Lower leg skin (tissue), 4 donors: ENCODE results near the gene EYA2. TPM values are rescaled to one million over a fixed set of nuclear protein-coding genes. Genes with fewer than 3 reads are reported as not detected.

Experiments used
- DNase-seq, 2 donors: peaks; one replicate each; pipeline ENCODE4 v3.0.0-alpha.2; 2019; ENCODE audit warnings: low spot score in 2 of 2
- H3K4me3 ChIP-seq: fragments of 200-600 bp; sonication (generic); 2 replicates; pipeline ENCODE4 v1.5.1; 2017; ENCODE audit warnings: mild to moderate bottlenecking, low read depth; ENCODE audit not compliant: poor library complexity, severe bottlenecking
- CTCF ChIP-seq, 3 donors: fragments of 450-650 bp; IDR thresholded peaks; one replicate each; pipeline ENCODE4 v1.5.1; 2016; ENCODE audit warnings: antibody characterized with exemption in 3 of 3, mild to moderate bottlenecking in 3 of 3, moderate library complexity in 2 of 3
- POLR2A ChIP-seq, 2 donors: fragments of 450-650 bp; IDR thresholded peaks; one replicate each; pipeline ENCODE4 v1.6.1; 2016 to 2017; ENCODE audit warnings: antibody characterized with exemption in 2 of 2, mild to moderate bottlenecking in 1 of 2, moderate library complexity in 1 of 2
- WGBS, 2 donors: methylation state at CpG; one replicate each; pipeline ENCODE4 v1.1.5; 2018; 5-methylcytosine and 5-hydroxymethylcytosine counted together
- intact Hi-C: fragments of 100-400 bp; cut with DNase I; formaldehyde crosslinking; loops from one replicate; pipeline ENCODE4 v1.15.0; 2023; ENCODE audit warnings: low total_unique reads
- total RNA-seq, 4 donors: library from RNA; depleted of rRNA; stranded (reverse); fragments of >200 nt; gene quantifications; one replicate each; pipeline ENCODE4 v1.1.0, GENCODE V29; 2016

Gene EYA2
- total RNA-seq, 4 donors from 2014 or later, result 0.63 to 6.1 (median 3.3) TPM

GRCh38 chr20:46898423-46898822, 3.8 kb downstream of the EYA2 start:
- H3K4me3 ChIP-seq, result no peak overlapping the region
- no peak for DNase-seq
- intact Hi-C loops, result no loop called here
- TF ChIP-seq POLR2A (IDR thresholded peaks at IDR 0.05) (no peak), CTCF (IDR thresholded peaks at IDR 0.05) (no peak)
- WGBS, 2 donors, result 70 to 79% methylated on average over 7 of the region's 7 CpGs

DNA sequence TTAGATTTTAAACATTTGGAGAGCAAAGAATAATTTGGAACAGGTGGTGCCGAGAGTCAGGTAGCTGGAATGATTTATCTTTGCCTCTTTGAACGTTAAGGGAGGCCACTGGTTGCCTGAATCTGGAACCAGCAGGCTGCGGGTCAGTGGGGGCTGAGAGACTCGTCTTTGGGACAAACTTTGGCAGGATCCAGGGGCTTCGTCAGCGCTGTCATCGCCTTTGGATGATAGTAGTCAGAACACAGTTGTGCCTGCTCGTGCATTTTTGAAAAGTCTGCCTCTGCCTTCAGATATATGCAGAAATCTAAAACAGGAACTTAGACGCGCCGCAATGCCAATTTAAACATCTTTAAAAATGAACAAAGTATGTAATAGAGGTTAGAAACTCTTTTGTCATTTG, 5.0 kb downstream of the EYA2 start:
- WGBS, 2 donors, result 54 to 63% methylated on average over 11 of the region's 11 CpGs
- intact Hi-C loops, result no loop called here
- no peak for TF ChIP-seq CTCF (IDR thresholded peaks at IDR 0.05)
- no peak for TF ChIP-seq POLR2A (IDR thresholded peaks at IDR 0.05)
- no peak for DNase-seq
- H3K4me3 ChIP-seq, result no peak overlapping the region

DNA sequence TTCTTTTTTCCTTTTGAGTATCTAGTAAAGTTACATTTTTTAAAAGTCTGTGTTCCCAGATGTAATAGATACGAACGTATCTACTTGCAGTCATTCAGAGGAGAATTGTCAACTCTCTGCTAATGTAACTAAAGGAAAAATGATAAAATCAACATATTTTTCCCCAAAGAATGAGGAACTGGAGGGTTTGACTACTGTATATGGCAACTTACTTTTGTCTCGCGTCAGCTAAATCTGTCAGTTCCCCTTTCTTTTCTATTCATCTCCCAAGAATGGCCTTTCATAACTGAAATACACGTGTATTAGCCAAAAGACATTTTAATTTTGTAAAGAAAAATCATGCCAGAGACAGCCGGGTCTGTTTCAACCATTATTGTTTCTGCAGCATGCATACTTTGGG, 5.4 kb downstream of the EYA2 start:
- TF ChIP-seq CTCF (IDR thresholded peaks at IDR 0.05) (no peak), POLR2A (IDR thresholded peaks at IDR 0.05) (no peak)
- no peak for DNase-seq
- WGBS, 2 donors, result 67 to 69% methylated on average over 6 of the region's 6 CpGs
- no peak overlapping the region for H3K4me3 ChIP-seq
- intact Hi-C loops, result no loop called here

- WGBS, 2 donors, result 80 to 90% methylated on average over 11 of the region's 11 CpGs
- no peak for TF ChIP-seq POLR2A (IDR thresholded peaks at IDR 0.05)
- no peak for TF ChIP-seq CTCF (IDR thresholded peaks at IDR 0.05)
- H3K4me3 ChIP-seq, result no peak overlapping the region
- no peak for DNase-seq
- intact Hi-C loops, result no loop called here
These were observed 6.2 kb downstream of the EYA2 start for GRCh38 chr20:46900826-46901225.

- 54 to 67% methylated on average over 13 of the region's 13 CpGs for WGBS, 2 donors
- intact Hi-C loops, result no loop called here
- TF ChIP-seq POLR2A (IDR thresholded peaks at IDR 0.05), result no peak
- no peak for TF ChIP-seq CTCF (IDR thresholded peaks at IDR 0.05)
- no peak for DNase-seq
- no peak overlapping the region for H3K4me3 ChIP-seq
These were observed 7.0 kb downstream of the EYA2 start for GRCh38 chr20:46901638-46902037.

- 51 to 65% methylated on average over 9 of the region's 9 CpGs for WGBS, 2 donors
- no peak for DNase-seq
- TF ChIP-seq POLR2A (IDR thresholded peaks at IDR 0.05), result no peak
- TF ChIP-seq CTCF (IDR thresholded peaks at IDR 0.05), result no peak
- H3K4me3 ChIP-seq, result no peak overlapping the region
- intact Hi-C loops, result no loop called here
These were observed 8.6 kb downstream of the EYA2 start for GRCh38 chr20:46903256-46903655.
